ENCODE data around the gene SPTBN5.

The SPTBN5 gene

DNA sequence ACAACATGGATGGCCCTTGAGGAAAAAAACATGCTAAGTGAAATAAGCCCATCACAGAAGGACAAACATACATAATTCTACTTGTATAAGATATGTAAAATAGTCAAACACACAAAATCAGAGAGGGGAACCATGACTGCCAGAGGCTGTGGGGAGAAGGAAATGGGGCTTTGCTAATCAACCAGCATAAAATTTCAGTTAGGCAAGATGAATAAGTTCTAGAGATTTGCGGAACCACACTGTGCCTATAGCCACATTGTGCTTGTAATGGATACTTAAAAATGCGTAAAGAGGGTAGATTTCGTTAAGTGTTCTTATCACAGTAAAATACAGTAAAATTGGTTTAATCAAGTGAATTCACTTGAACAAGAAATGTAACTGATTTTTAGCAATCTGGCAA is 33.7 kb upstream of the SPTBN5 start:
- TF ChIP-seq, protein P1, sequence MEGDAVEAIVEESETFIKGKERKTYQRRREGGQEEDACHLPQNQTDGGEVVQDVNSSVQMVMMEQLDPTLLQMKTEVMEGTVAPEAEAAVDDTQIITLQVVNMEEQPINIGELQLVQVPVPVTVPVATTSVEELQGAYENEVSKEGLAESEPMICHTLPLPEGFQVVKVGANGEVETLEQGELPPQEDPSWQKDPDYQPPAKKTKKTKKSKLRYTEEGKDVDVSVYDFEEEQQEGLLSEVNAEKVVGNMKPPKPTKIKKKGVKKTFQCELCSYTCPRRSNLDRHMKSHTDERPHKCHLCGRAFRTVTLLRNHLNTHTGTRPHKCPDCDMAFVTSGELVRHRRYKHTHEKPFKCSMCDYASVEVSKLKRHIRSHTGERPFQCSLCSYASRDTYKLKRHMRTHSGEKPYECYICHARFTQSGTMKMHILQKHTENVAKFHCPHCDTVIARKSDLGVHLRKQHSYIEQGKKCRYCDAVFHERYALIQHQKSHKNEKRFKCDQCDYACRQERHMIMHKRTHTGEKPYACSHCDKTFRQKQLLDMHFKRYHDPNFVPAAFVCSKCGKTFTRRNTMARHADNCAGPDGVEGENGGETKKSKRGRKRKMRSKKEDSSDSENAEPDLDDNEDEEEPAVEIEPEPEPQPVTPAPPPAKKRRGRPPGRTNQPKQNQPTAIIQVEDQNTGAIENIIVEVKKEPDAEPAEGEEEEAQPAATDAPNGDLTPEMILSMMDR (IDR thresholded peaks at IDR 0.05; ENCODE audit: low read depth, low read length, missing control alignments): no peak
- DNase-seq (ENCODE audit: extremely low read depth, low read depth): no peak
- no peak overlapping the region for H3K4me3 ChIP-seq (replicated peaks; ENCODE audit: low read depth, low read length)

DNA sequence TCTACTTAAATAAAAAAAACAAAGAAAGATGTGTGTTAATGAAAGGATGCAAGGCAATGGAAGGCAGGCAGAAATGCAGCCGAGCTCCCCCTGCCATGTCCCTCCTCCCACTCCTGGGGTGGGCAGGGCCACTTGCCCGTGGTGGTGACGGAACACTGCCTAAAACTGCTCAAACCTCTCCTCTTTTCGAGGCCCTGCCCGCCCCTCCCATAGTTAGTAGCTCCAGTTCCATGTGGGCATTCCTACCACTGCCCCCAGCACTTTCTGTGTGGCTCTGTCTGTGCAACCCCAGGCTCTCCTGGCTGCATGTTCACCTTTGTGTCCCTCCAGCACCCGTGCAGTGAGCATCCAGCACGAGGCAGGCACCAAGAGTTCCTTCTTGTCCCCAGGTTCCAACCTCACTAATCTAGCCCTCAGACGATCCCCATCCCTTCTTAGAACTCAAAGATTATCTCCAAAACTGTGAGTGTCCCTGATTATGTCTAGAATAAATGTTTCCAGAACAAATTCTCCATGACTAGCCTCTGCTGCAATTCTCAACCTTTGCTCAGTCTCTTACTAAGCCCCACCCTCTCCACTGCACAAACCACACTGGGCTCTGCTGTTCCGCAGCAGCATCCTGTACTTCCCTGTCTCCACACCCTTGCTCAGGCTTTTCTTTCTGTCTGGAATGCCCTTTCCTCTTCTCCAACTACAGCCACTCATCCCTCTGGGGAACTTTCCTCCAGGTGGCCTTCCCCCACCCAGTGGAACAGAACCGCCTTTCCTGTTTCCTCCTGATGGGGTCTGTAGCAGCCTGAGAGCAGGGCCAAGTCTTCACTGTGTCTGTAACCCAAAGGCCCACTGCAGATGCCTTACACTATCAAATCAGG is 32.6 kb upstream of the SPTBN5 start:
- DNase-seq (ENCODE audit: extremely low read depth, low read depth): no peak
- H3K4me3 ChIP-seq (replicated peaks; ENCODE audit: low read depth, low read length): no peak overlapping the region
- TF ChIP-seq, protein P1 (IDR thresholded peaks at IDR 0.05; ENCODE audit: low read depth, low read length, missing control alignments): no peak

DNA sequence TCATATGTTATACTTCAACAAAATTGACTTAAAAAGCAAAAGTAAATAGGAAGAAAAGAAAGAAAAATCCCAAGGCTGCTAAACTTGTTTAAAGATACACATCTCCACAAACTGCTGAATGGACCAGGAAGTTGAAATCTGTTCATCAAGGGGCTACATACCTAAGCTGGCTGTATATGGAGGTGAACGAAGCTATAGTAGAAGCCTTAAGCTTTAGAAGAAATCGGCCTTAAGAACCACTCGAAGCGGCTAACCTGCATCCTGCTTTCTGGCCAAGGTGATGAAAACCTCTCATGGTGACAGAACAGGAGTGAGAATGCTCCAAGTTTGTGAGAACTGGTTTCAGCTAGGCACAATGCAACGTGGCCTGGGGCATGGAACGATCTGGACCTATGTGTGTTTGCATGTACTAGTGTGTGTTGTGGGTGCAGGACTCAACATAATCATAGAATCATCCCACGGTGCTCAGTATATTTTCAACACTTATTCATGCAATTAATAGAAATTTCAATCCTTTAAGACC is 31.3 kb upstream of the SPTBN5 start:
- H3K4me3 ChIP-seq (replicated peaks; ENCODE audit: low read depth, low read length): no peak overlapping the region
- no peak for DNase-seq (ENCODE audit: extremely low read depth, low read depth)
- TF ChIP-seq, protein P1 (IDR thresholded peaks at IDR 0.05; ENCODE audit: low read depth, low read length, missing control alignments): no peak

DNA sequence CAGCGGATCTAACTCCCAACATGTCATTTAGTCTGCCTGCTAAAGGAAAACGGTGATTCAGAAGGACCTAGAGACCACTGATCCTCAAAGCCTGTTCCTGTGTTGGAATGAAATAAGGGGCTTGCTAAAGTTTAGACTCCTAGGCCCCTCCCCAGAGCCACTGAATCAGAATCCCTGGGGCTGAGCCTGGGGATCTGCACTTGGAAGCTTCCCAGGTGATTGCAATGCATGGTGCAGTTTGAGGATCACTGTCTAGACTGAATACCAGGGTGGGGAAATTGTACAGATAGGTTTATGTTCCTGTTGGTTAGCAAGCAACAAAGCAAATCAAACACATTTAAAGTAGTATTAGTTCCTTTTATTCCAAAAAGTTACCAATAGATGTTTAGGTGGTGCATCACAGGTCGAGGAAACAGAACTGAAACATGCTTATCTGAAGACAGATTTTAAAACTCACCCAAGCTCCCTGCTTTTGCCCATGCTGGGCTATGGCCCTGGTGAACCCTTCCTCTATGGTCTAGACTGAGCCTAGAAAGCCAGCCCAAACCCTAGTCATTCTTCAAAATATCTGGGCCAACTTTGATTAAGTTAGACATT is 29.6 kb upstream of the SPTBN5 start:
- no peak for DNase-seq (ENCODE audit: extremely low read depth, low read depth)
- H3K4me3 ChIP-seq (replicated peaks; ENCODE audit: low read depth, low read length): no peak overlapping the region
- TF ChIP-seq, protein P1 (IDR thresholded peaks at IDR 0.05; ENCODE audit: low read depth, low read length, missing control alignments): no peak

DNA sequence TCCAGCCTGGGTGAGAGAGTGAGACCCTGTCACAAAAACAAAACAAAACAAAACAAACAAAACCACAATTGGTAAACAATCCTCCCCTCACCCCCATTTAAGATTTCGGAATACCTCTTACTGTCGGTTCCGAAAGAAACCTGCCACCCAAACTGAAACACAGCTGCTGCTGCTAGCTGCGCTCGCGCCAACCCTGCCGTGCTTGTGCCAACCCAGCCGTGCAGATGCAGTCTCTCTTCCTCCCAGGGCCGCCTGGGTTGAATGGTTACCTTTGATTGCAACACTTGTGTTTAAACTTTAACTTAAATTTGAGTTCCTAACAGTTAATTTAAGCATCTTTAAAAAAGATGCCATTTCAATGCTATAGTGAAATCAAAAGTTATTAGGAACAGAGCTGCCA is 28.5 kb upstream of the SPTBN5 start:
- TF ChIP-seq, protein P1 (IDR thresholded peaks at IDR 0.05; ENCODE audit: low read depth, low read length, missing control alignments): no peak
- no peak overlapping the region for H3K4me3 ChIP-seq (replicated peaks; ENCODE audit: low read depth, low read length)
- DNase-seq (ENCODE audit: extremely low read depth, low read depth): no peak

DNA sequence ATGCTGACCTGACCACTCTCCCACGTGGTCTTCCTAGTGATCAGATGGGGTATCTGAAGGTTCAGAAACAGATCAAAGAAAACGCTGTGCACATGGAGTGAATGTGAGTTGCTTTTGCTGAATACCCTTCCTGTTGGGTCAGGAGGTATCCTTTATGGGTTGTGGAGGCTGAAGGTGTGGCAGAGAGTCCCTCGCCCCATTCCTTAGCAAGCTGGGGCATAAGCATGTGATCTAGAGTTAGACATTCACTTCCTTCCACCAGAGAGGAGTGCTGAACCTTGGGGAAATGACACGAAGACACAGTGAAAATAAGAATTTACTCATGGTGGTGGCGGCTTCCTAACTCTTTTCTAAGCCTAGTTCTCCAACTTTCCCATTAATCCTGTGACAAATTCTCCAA is 27.8 kb upstream of the SPTBN5 start:
- H3K4me3 ChIP-seq (replicated peaks; ENCODE audit: low read depth, low read length): no peak overlapping the region
- TF ChIP-seq, protein P1 (IDR thresholded peaks at IDR 0.05; ENCODE audit: low read depth, low read length, missing control alignments): no peak
- no peak for DNase-seq (ENCODE audit: extremely low read depth, low read depth)
